ENCODE measurements around the gene WBP2. TPM values are rescaled to one million over a fixed set of nuclear protein-coding genes. Genes with fewer than 3 reads are reported as not detected.

WBP2 gene
- total RNA-seq, 2 donors from 2014 or later: 88.9 to 125 TPM

GRCh38 chr17:75899767-75900468 lies 44.8 kb upstream of the WBP2 start:
- no peak for DNase-seq (ENCODE audit: low spot score)
- intact Hi-C loops (cut with DNase I): loop anchor here (5.0 kb wide), 1 partner anchor 113 kb away; no protein-coding TSS in a partner anchor
- H3K27me3 ChIP-seq (replicated peaks; ENCODE audit: insufficient read depth): no peaks in the 10 kb centered on the region
- no peaks in the 10 kb centered on the region for H3K9me3 ChIP-seq
- WGBS: 96% methylated on average over 15 of the region's 23 CpGs
- TF ChIP-seq POLR2AphosphoS5 (IDR thresholded peaks at IDR 0.05) (no peak), POLR2A (IDR thresholded peaks at IDR 0.05) (no peak)
- TF ChIP-seq, protein P1, sequence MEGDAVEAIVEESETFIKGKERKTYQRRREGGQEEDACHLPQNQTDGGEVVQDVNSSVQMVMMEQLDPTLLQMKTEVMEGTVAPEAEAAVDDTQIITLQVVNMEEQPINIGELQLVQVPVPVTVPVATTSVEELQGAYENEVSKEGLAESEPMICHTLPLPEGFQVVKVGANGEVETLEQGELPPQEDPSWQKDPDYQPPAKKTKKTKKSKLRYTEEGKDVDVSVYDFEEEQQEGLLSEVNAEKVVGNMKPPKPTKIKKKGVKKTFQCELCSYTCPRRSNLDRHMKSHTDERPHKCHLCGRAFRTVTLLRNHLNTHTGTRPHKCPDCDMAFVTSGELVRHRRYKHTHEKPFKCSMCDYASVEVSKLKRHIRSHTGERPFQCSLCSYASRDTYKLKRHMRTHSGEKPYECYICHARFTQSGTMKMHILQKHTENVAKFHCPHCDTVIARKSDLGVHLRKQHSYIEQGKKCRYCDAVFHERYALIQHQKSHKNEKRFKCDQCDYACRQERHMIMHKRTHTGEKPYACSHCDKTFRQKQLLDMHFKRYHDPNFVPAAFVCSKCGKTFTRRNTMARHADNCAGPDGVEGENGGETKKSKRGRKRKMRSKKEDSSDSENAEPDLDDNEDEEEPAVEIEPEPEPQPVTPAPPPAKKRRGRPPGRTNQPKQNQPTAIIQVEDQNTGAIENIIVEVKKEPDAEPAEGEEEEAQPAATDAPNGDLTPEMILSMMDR (IDR thresholded peaks at IDR 0.05): no peak
- H3K27ac ChIP-seq: no peak overlapping the region
- H3K36me3 ChIP-seq: peaks cover 9 to 18% of the 10 kb centered on the region in 2 donors
- no peak overlapping the region for H3K4me3 ChIP-seq
- peaks cover 5% of the 10 kb centered on the region for H3K4me1 ChIP-seq (replicated peaks)

GRCh38 chr17:75899353-75899752 lies 44.2 kb upstream of the WBP2 start:
- Histone ChIP-seq H3K27me3 (replicated peaks; ENCODE audit: insufficient read depth) (no peaks in the 10 kb centered on the region), H3K27ac (no peak overlapping the region), H3K36me3 (peaks cover 9 to 18% of the 10 kb centered on the region in 2 donors), H3K4me3 (no peak overlapping the region), H3K9me3 (no peaks in the 10 kb centered on the region), H3K4me1 (replicated peaks) (peaks cover 5% of the 10 kb centered on the region)
- WGBS: 79% methylated on average over 13 of the region's 13 CpGs
- intact Hi-C loops (cut with DNase I): loop anchor here (5.0 kb wide), 1 partner anchor 112 kb away; no protein-coding TSS in a partner anchor
- DNase-seq (ENCODE audit: low spot score): no peak
- TF ChIP-seq POLR2A (IDR thresholded peaks at IDR 0.05): no peak
- no peak for TF ChIP-seq POLR2AphosphoS5 (IDR thresholded peaks at IDR 0.05)
- TF ChIP-seq, protein P1 (IDR thresholded peaks at IDR 0.05): no peak

DNA sequence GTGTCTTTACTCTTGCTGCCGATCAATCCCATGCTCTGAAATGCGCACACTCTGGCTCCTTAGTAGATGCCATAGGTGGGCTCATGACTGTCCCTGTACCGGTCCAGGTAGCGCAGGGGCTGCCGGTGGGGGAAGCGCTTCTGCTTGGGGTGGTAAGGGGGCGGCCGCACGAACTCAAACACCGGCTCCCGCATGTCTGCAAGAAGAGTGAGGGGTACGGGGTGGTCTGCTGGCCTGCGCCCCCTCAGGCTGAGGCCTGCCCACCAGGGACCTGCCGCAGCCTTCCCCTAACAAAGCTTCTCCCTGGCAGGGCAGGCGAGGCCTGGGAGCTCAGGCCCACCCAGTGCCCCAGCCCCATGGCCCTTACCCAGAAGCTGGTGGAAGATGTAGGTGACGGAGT lies 43.7 kb upstream of the WBP2 start:
- peaks cover 9 to 18% of the 10 kb centered on the region in 2 donors for H3K36me3 ChIP-seq
- H3K9me3 ChIP-seq: no peaks in the 10 kb centered on the region
- TF ChIP-seq, protein P1 (IDR thresholded peaks at IDR 0.05): no peak
- no peak for TF ChIP-seq POLR2A (IDR thresholded peaks at IDR 0.05)
- TF ChIP-seq POLR2AphosphoS5 (IDR thresholded peaks at IDR 0.05): no peak
- 90% methylated on average over 15 of the region's 16 CpGs for WGBS
- no peak overlapping the region for H3K27ac ChIP-seq
- H3K4me1 ChIP-seq (replicated peaks): peaks cover 3% of the 10 kb centered on the region
- no peak overlapping the region for H3K4me3 ChIP-seq
- no peaks in the 10 kb centered on the region for H3K27me3 ChIP-seq (replicated peaks; ENCODE audit: insufficient read depth)
- intact Hi-C loops (cut with DNase I): loop anchor here (5.0 kb wide), 1 partner anchor 111 kb away; no protein-coding TSS in a partner anchor
- no peak for DNase-seq (ENCODE audit: low spot score)

GRCh38 chr17:75898065-75898464 lies 42.9 kb upstream of the WBP2 start:
- no peaks in the 10 kb centered on the region for H3K27me3 ChIP-seq (replicated peaks; ENCODE audit: insufficient read depth)
- 80% methylated on average over 8 of the region's 8 CpGs for WGBS
- no peak overlapping the region for H3K4me3 ChIP-seq
- intact Hi-C loops (cut with DNase I): loop anchor here (5.0 kb wide), 1 partner anchor 111 kb away; no protein-coding TSS in a partner anchor
- H3K27ac ChIP-seq: no peak overlapping the region
- H3K36me3 ChIP-seq: peaks cover 9 to 18% of the 10 kb centered on the region in 2 donors
- H3K4me1 ChIP-seq (replicated peaks): peaks cover 2% of the 10 kb centered on the region
- H3K9me3 ChIP-seq: no peaks in the 10 kb centered on the region
- TF ChIP-seq, protein P1 (IDR thresholded peaks at IDR 0.05): no peak
- TF ChIP-seq POLR2A (IDR thresholded peaks at IDR 0.05) (no peak), POLR2AphosphoS5 (IDR thresholded peaks at IDR 0.05) (no peak)
- DNase-seq (ENCODE audit: low spot score): no peak

All from prostate gland (tissue), 2 donors.